GM23338 (cell line): ENCODE measurements around the gene STK4. TPM values are rescaled to one million over a fixed set of nuclear protein-coding genes. Genes with fewer than 3 reads are reported as not detected.

Experiments
- ATAC-seq: fragments of 200-7000 bp; cut with Tn5 transposase; 3 replicates; pipeline ENCODE4 v1.9.1; 2020
- DNase-seq: peaks from one replicate; pipeline ENCODE4 v3.0.0-alpha.2; 2015; ENCODE audit warnings: low spot score
- H2AFZ ChIP-seq: fragments of 200-600 bp; sonication (generic); 2 replicates; pipeline ENCODE4 v1.8.0; 2016; ENCODE audit warnings: antibody characterized with exemption, mild to moderate bottlenecking, moderate library complexity
- H3F3A ChIP-seq: fragments of 200-600 bp; sonication (generic); replicated peaks from 2 replicates; pipeline ENCODE4 v1.8.0; 2017; ENCODE audit warnings: antibody characterized with exemption, mixed run types, low read depth
- H3K27ac ChIP-seq: fragments of 200-600 bp; sonication (generic); 2 replicates; pipeline ENCODE4 v1.6.1; 2016; ENCODE audit warnings: low read depth
- H3K27me3 ChIP-seq: fragments of 200-600 bp; sonication (generic); 2 replicates; pipeline ENCODE4 v1.8.0; 2016; ENCODE audit warnings: mild to moderate bottlenecking, mixed run types, moderate library complexity; ENCODE audit not compliant: insufficient read depth
- H3K36me3 ChIP-seq: fragments of 200-600 bp; sonication (generic); 2 replicates; pipeline ENCODE4 v1.8.0; 2016; ENCODE audit warnings: mild to moderate bottlenecking; ENCODE audit not compliant: insufficient read depth
- H3K4me1 ChIP-seq: fragments of 200-600 bp; sonication (generic); 2 replicates; pipeline ENCODE4 v1.8.0; 2016; ENCODE audit warnings: mild to moderate bottlenecking, moderate library complexity; ENCODE audit not compliant: insufficient read depth
- H3K4me2 ChIP-seq: fragments of 200-600 bp; sonication (generic); 2 replicates; pipeline ENCODE4 v1.7.1; 2017; ENCODE audit warnings: mixed run types
- H3K4me3 ChIP-seq: fragments of 200-600 bp; sonication (generic); 2 replicates; pipeline ENCODE4 v1.6.1; 2016; ENCODE audit warnings: mixed run types
- H3K79me2 ChIP-seq: fragments of 200-600 bp; sonication (generic); replicated peaks from 2 replicates; pipeline ENCODE4 v1.8.0; 2017; ENCODE audit warnings: mild to moderate bottlenecking; ENCODE audit not compliant: insufficient read depth
- H3K9me2 ChIP-seq: fragments of 200-600 bp; sonication (generic); 2 replicates; pipeline ENCODE4 v1.8.0; 2017; ENCODE audit not compliant: insufficient read depth
- H4K20me1 ChIP-seq: fragments of 200-600 bp; sonication (generic); replicated peaks from 2 replicates; pipeline ENCODE4 v1.8.0; 2017; ENCODE audit warnings: mild to moderate bottlenecking; ENCODE audit not compliant: insufficient read depth
- H3K27ac Mint-ChIP-seq: 2 replicates; pipeline ENCODE4 v1.8.0; 2020; ENCODE audit warnings: inconsistent platforms, mild to moderate bottlenecking, moderate library complexity, mixed read lengths
- H3K27me3 Mint-ChIP-seq: 3 replicates; pipeline ENCODE4 v1.8.0; 2022; ENCODE audit warnings: low read depth, mild to moderate bottlenecking, moderate library complexity, mixed read lengths, inconsistent platforms; ENCODE audit not compliant: insufficient read depth, poor library complexity
- H3K36me3 Mint-ChIP-seq: 3 replicates; pipeline ENCODE4 v1.8.0; 2021; ENCODE audit warnings: low read depth, mild to moderate bottlenecking, inconsistent platforms, moderate library complexity, mixed read lengths
- H3K4me1 Mint-ChIP-seq: 3 replicates; pipeline ENCODE4 v1.8.0; 2020; ENCODE audit warnings: mild to moderate bottlenecking, inconsistent platforms, mixed read lengths
- H3K4me3 Mint-ChIP-seq: 3 replicates; pipeline ENCODE4 v1.8.0; 2021; ENCODE audit warnings: moderate library complexity, mild to moderate bottlenecking, inconsistent platforms, mixed read lengths
- H3K9me3 Mint-ChIP-seq: 3 replicates; pipeline ENCODE4 v1.8.0; 2020; ENCODE audit warnings: moderate library complexity, mild to moderate bottlenecking, inconsistent platforms, mixed read lengths
- CREB1 ChIP-seq: fragments of 250-450 bp; sonication (Bioruptor Pico); IDR thresholded peaks from 2 replicates; pipeline ENCODE4 v1.5.0; 2020; ENCODE audit warnings: low read depth, mild to moderate bottlenecking, moderate library complexity
- EZH2 ChIP-seq: fragments of 200-600 bp; sonication (generic); IDR thresholded peaks from one replicate; pipeline ENCODE4 v1.8.0; 2017; ENCODE audit warnings: antibody characterized with exemption, mild to moderate bottlenecking, low read depth; ENCODE audit not compliant: unreplicated experiment
- EZH2phosphoT487 ChIP-seq: fragments of 200-600 bp; sonication (generic); IDR thresholded peaks from one replicate; pipeline ENCODE4 v1.8.1; 2018; ENCODE audit warnings: antibody characterized with exemption; ENCODE audit not compliant: unreplicated experiment
- POLR2AphosphoS5 ChIP-seq: IDR thresholded peaks from 2 replicates; pipeline ENCODE4 v1.6.1; 2016; ENCODE audit warnings: antibody characterized with exemption, low read depth
- ZNF331 ChIP-seq: fragments of 250-450 bp; sonication (Bioruptor Pico); IDR thresholded peaks from 2 replicates; pipeline ENCODE4 v1.5.0; 2020; ENCODE audit warnings: low read depth, mild to moderate bottlenecking, moderate library complexity
- polyA plus RNA-seq: library from polyadenylated mRNA; unstranded; fragments of >200 nt; fragmentation: Nextera tagmentation; extraction: Ambion mirVana; gene quantifications from 2 replicates; pipeline ENCODE4 v1.2.1, GENCODE V29; 2016
- total RNA-seq: library from RNA; depleted of rRNA; stranded (reverse); fragments of >200 nt; shearing (Covaris generic); gene quantifications from 2 replicates; pipeline ENCODE4 v1.2.3, GENCODE V29; 2014
- TF ChIP-seq, protein P1 (sequence below): fragments of 250-450 bp; sonication (Bioruptor Pico); IDR thresholded peaks from 2 replicates; pipeline ENCODE4 v1.5.0; 2020; ENCODE audit warnings: mild to moderate bottlenecking, moderate library complexity
- TF ChIP-seq, protein P2 (sequence below), 2 experiments: fragments of 200-600 bp in 1 of 2; sonication (generic) in 1 of 2; conservative IDR thresholded peaks; 2 replicates each; pipeline versions ENCODE4 v1.5.1 to v1.6.1; 2016 to 2017; ENCODE audit warnings: antibody characterized with exemption in 2 of 2, low read depth in 2 of 2, mild to moderate bottlenecking in 2 of 2, moderate library complexity in 1 of 2
- TF ChIP-seq, protein P3 (sequence below): IDR thresholded peaks from one replicate; pipeline ENCODE4 v1.6.1; 2018; ENCODE audit warnings: antibody characterized with exemption; ENCODE audit not compliant: unreplicated experiment
- TF ChIP-seq, protein P4 (sequence below): IDR thresholded peaks from 2 replicates; pipeline ENCODE4 v1.6.1; 2016; ENCODE audit warnings: antibody characterized with exemption

Gene STK4
- total and polyA plus RNA-seq, 2 experiments from 2014 or later: 37.7 to 58.7 TPM

DNA sequence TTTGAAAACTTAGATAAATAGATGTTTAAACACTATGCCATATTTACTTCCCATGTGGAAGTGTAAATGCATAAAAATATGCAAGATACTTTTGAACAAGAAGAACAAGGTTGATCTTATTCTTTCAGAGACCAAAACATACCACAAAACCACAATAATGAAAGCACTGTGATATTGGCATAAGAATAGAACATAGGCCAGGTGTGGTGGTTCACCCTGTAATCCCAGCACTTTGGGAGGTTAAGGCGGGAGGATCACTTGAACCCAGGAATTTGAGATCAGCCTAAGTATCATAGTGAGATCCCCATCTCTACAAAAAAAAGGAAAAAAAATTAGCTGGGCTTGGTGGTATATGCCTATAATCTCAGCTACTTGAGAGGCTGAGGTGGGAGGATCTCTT lies 68.1 kb downstream of the STK4 start (continued):
- TF ChIP-seq, protein P1, sequence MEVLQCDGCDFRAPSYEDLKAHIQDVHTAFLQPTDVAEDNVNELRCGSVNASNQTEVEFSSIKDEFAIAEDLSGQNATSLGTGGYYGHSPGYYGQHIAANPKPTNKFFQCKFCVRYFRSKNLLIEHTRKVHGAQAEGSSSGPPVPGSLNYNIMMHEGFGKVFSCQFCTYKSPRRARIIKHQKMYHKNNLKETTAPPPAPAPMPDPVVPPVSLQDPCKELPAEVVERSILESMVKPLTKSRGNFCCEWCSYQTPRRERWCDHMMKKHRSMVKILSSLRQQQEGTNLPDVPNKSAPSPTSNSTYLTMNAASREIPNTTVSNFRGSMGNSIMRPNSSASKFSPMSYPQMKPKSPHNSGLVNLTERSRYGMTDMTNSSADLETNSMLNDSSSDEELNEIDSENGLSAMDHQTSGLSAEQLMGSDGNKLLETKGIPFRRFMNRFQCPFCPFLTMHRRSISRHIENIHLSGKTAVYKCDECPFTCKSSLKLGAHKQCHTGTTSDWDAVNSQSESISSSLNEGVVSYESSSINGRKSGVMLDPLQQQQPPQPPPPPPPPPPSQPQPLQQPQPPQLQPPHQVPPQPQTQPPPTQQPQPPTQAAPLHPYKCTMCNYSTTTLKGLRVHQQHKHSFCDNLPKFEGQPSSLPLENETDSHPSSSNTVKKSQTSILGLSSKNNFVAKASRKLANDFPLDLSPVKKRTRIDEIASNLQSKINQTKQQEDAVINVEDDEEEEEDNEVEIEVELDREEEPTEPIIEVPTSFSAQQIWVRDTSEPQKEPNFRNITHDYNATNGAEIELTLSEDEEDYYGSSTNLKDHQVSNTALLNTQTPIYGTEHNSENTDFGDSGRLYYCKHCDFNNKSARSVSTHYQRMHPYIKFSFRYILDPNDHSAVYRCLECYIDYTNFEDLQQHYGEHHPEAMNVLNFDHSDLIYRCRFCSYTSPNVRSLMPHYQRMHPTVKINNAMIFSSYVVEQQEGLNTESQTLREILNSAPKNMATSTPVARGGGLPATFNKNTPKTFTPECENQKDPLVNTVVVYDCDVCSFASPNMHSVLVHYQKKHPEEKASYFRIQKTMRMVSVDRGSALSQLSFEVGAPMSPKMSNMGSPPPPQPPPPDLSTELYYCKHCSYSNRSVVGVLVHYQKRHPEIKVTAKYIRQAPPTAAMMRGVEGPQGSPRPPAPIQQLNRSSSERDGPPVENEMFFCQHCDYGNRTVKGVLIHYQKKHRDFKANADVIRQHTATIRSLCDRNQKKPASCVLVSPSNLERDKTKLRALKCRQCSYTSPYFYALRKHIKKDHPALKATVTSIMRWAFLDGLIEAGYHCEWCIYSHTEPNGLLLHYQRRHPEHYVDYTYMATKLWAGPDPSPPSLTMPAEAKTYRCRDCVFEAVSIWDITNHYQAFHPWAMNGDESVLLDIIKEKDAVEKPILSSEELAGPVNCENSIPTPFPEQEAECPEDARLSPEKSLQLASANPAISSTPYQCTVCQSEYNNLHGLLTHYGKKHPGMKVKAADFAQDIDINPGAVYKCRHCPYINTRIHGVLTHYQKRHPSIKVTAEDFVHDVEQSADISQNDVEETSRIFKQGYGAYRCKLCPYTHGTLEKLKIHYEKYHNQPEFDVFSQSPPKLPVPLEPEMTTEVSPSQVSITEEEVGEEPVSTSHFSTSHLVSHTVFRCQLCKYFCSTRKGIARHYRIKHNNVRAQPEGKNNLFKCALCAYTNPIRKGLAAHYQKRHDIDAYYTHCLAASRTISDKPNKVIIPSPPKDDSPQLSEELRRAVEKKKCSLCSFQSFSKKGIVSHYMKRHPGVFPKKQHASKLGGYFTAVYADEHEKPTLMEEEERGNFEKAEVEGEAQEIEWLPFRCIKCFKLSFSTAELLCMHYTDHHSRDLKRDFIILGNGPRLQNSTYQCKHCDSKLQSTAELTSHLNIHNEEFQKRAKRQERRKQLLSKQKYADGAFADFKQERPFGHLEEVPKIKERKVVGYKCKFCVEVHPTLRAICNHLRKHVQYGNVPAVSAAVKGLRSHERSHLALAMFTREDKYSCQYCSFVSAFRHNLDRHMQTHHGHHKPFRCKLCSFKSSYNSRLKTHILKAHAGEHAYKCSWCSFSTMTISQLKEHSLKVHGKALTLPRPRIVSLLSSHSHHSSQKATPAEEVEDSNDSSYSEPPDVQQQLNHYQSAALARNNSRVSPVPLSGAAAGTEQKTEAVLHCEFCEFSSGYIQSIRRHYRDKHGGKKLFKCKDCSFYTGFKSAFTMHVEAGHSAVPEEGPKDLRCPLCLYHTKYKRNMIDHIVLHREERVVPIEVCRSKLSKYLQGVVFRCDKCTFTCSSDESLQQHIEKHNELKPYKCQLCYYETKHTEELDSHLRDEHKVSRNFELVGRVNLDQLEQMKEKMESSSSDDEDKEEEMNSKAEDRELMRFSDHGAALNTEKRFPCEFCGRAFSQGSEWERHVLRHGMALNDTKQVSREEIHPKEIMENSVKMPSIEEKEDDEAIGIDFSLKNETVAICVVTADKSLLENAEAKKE (CRISPR knock-in tag): no peak
- TF ChIP-seq, protein P2, sequence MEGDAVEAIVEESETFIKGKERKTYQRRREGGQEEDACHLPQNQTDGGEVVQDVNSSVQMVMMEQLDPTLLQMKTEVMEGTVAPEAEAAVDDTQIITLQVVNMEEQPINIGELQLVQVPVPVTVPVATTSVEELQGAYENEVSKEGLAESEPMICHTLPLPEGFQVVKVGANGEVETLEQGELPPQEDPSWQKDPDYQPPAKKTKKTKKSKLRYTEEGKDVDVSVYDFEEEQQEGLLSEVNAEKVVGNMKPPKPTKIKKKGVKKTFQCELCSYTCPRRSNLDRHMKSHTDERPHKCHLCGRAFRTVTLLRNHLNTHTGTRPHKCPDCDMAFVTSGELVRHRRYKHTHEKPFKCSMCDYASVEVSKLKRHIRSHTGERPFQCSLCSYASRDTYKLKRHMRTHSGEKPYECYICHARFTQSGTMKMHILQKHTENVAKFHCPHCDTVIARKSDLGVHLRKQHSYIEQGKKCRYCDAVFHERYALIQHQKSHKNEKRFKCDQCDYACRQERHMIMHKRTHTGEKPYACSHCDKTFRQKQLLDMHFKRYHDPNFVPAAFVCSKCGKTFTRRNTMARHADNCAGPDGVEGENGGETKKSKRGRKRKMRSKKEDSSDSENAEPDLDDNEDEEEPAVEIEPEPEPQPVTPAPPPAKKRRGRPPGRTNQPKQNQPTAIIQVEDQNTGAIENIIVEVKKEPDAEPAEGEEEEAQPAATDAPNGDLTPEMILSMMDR (conservative IDR thresholded peaks at IDR 0.05; ENCODE audit: low read depth in 2 of 2): no peak

DNA sequence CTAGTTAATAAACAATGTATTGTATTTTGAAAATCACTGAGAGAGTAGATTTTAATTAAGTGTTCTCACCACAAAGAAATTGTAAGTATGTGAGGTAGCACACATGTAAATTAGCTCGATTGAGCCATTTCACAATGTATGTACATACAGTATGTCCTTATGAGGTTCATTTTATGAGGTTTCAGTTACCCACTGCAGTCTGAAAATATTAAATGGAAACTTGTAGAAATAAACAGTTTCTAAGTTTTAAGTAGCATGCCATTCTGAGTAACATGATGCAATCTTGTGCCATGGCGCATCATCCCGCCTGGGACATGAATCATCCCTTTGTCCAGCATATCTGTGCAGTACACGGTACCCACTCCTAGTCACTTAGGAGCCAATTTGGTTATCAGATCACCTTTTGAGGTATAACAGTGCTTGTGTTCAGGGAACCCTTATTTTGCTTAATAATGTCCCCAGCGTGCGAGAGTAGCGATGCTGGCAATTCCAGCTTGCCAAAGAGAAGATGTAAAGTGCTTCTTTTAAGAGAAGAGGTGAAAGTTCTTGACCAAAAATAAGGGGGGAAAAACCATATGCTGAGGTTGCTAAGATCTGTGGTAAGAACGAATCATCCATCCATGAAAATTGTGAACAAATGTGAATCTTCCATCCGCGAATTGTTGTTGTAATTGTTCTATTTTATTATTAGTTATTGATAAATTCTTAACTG lies 69.9 kb downstream of the STK4 start:
- no peaks in the 10 kb centered on the region for H3K9me2 ChIP-seq
- peaks cover 18% of the 10 kb centered on the region for H3K4me1 ChIP-seq
- H3K4me2 ChIP-seq: no peak overlapping the region
- no peak overlapping the region for H2AFZ ChIP-seq
- H3K4me3 ChIP-seq: no peak overlapping the region
- H3F3A ChIP-seq: no peaks in the 10 kb centered on the region
- H4K20me1 ChIP-seq: no peaks in the 10 kb centered on the region
- peak overlapping the region; percentile 76 for H3K27ac ChIP-seq
- Mint-ChIP-seq H3K9me3 (peaks cover 7% of the 10 kb centered on the region; the same call in 1 of the 3 replicates), H3K36me3 (peaks cover 13% of the 10 kb centered on the region; the same call in 2 of the 3 replicates), H3K4me1 (peaks cover 39% of the 10 kb centered on the region), H3K4me3 (no peak overlapping the region), H3K27me3 (peaks cover 4% of the 10 kb centered on the region), H3K27ac (peak overlapping the region; percentile 95)
- no peaks in the 10 kb centered on the region for H3K36me3 ChIP-seq
- 0 out of 2 replicates have a peak, but pooled peaks cover 6% of the 10 kb centered on the region for H3K79me2 ChIP-seq
- DNase-seq: no peak
- H3K27me3 ChIP-seq: no peaks in the 10 kb centered on the region
- ATAC-seq: no peak
- TF ChIP-seq POLR2AphosphoS5: no peak
- TF ChIP-seq, protein P3, sequence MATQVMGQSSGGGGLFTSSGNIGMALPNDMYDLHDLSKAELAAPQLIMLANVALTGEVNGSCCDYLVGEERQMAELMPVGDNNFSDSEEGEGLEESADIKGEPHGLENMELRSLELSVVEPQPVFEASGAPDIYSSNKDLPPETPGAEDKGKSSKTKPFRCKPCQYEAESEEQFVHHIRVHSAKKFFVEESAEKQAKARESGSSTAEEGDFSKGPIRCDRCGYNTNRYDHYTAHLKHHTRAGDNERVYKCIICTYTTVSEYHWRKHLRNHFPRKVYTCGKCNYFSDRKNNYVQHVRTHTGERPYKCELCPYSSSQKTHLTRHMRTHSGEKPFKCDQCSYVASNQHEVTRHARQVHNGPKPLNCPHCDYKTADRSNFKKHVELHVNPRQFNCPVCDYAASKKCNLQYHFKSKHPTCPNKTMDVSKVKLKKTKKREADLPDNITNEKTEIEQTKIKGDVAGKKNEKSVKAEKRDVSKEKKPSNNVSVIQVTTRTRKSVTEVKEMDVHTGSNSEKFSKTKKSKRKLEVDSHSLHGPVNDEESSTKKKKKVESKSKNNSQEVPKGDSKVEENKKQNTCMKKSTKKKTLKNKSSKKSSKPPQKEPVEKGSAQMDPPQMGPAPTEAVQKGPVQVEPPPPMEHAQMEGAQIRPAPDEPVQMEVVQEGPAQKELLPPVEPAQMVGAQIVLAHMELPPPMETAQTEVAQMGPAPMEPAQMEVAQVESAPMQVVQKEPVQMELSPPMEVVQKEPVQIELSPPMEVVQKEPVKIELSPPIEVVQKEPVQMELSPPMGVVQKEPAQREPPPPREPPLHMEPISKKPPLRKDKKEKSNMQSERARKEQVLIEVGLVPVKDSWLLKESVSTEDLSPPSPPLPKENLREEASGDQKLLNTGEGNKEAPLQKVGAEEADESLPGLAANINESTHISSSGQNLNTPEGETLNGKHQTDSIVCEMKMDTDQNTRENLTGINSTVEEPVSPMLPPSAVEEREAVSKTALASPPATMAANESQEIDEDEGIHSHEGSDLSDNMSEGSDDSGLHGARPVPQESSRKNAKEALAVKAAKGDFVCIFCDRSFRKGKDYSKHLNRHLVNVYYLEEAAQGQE: no peak
- TF ChIP-seq ZNF331 (CRISPR knock-in tag): no peak
- TF ChIP-seq CREB1 (CRISPR knock-in tag): no peak
- TF ChIP-seq, protein P4, sequence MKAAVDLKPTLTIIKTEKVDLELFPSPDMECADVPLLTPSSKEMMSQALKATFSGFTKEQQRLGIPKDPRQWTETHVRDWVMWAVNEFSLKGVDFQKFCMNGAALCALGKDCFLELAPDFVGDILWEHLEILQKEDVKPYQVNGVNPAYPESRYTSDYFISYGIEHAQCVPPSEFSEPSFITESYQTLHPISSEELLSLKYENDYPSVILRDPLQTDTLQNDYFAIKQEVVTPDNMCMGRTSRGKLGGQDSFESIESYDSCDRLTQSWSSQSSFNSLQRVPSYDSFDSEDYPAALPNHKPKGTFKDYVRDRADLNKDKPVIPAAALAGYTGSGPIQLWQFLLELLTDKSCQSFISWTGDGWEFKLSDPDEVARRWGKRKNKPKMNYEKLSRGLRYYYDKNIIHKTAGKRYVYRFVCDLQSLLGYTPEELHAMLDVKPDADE: no peak
- no peak for TF ChIP-seq EZH2
- TF ChIP-seq EZH2phosphoT487: no peak
